GM19468 (cell line): ENCODE measurements around the gene PHF2.

Source experiments
- ATAC-seq: cut with Tn5 transposase; IDR thresholded peaks from one replicate; pipeline ENCODE4 v1.9.1; 2021; ENCODE audit warnings: mild to moderate bottlenecking, moderate library complexity, moderate number of reproducible peaks; ENCODE audit not compliant: unreplicated experiment; ENCODE audit errors: extremely low read depth

Gene PHF2

GRCh38 chr9:93673021-93673838, 96.8 kb downstream of the PHF2 start:
- ATAC-seq = no peak

GRCh38 chr9:93673839-93674334, 97.5 kb downstream of the PHF2 start:
- ATAC-seq = no peak

- ATAC-seq = no peak
Observed at GRCh38 chr9:93674580-93675335, 98.4 kb downstream of the PHF2 start.

- ATAC-seq = no peak
Observed at GRCh38 chr9:93675336-93676150, 99.2 kb downstream of the PHF2 start.

GRCh38 chr9:93676310-93677047, 100.1 kb downstream of the PHF2 start:
- ATAC-seq = no peak

- no peak for ATAC-seq
Observed at GRCh38 chr9:93677048-93677571, 100.7 kb downstream of the PHF2 start.

GRCh38 chr9:93677641-93678136, 101.3 kb downstream of the PHF2 start:
- no peak for ATAC-seq

GRCh38 chr9:93678199-93679019, 102.0 kb downstream of the PHF2 start:
- no peak for ATAC-seq

- ATAC-seq = no peak
Observed at GRCh38 chr9:93679536-93680442, 103.4 kb downstream of the PHF2 start.

- no peak for ATAC-seq
Observed at GRCh38 chr9:93680443-93681268, 104.3 kb downstream of the PHF2 start.

- no peak for ATAC-seq
Observed at GRCh38 chr9:93681269-93682154, 105.1 kb downstream of the PHF2 start.

- ATAC-seq = no peak
Observed at GRCh38 chr9:93682155-93682968, 106.0 kb downstream of the PHF2 start.

GRCh38 chr9:93683331-93684134, 107.1 kb downstream of the PHF2 start:
- ATAC-seq = no peak

GRCh38 chr9:93684161-93684765, 107.9 kb downstream of the PHF2 start:
- ATAC-seq = no peak
